H9 (cell line): Measurements from ENCODE around the gene DDX51. TPM values are rescaled to one million over a fixed set of nuclear protein-coding genes. Genes with fewer than 3 reads are reported as not detected.

Source experiments
- DNase-seq: peaks from one replicate; pipeline ENCODE4 v3.0.0-alpha.2; 2017
- H2AFZ ChIP-seq: one replicate; pipeline ENCODE4 v1.6.1; 2013; ENCODE audit warnings: mild to moderate bottlenecking, low read length, control low read depth, moderate library complexity
- H2AK5ac ChIP-seq: 2 replicates; pipeline ENCODE4 v1.6.1; 2013; ENCODE audit warnings: low read length, control low read depth, mixed read lengths; ENCODE audit not compliant: insufficient read length
- H2BK120ac ChIP-seq: one replicate; pipeline ENCODE4 v1.6.1; 2013; ENCODE audit warnings: low read depth, mild to moderate bottlenecking, low read length, control low read depth, inconsistent platforms; ENCODE audit not compliant: poor library complexity, severe bottlenecking
- H2BK12ac ChIP-seq: 2 replicates; pipeline ENCODE4 v1.6.1; 2013; ENCODE audit warnings: low read length, control low read depth, mixed read lengths, low read depth; ENCODE audit not compliant: insufficient read length
- H2BK15ac ChIP-seq: 2 replicates; pipeline ENCODE4 v1.6.1; 2013; ENCODE audit warnings: low read depth, low read length, control low read depth
- H2BK20ac ChIP-seq: one replicate; pipeline ENCODE4 v1.6.1; 2013; ENCODE audit warnings: low read depth, mild to moderate bottlenecking, low read length, control low read depth, inconsistent platforms; ENCODE audit not compliant: poor library complexity, severe bottlenecking
- H2BK5ac ChIP-seq: 2 replicates; pipeline ENCODE4 v1.6.1; 2013; ENCODE audit warnings: low read length, control low read depth, mixed read lengths; ENCODE audit not compliant: insufficient read length
- H3K14ac ChIP-seq: 2 replicates; pipeline ENCODE4 v1.6.1; 2013; ENCODE audit warnings: low read length, control low read depth; ENCODE audit not compliant: insufficient read depth
- H3K18ac ChIP-seq: 2 replicates; pipeline ENCODE4 v1.6.1; 2013; ENCODE audit warnings: low read depth, mild to moderate bottlenecking, mixed read lengths, low read length, control low read depth; ENCODE audit not compliant: insufficient read length
- H3K23ac ChIP-seq: 2 replicates; pipeline ENCODE4 v1.6.1; 2013; ENCODE audit warnings: low read length, control low read depth, mixed read lengths, low read depth; ENCODE audit not compliant: insufficient read length
- H3K23me2 ChIP-seq: 2 replicates; pipeline ENCODE4 v1.6.1; 2013; ENCODE audit warnings: low read depth, mild to moderate bottlenecking, mixed read lengths, low read length, control low read depth; ENCODE audit not compliant: insufficient read length, poor library complexity, severe bottlenecking
- H3K27ac ChIP-seq: 2 replicates; pipeline ENCODE4 v1.5.1; 2013; ENCODE audit warnings: low read length, control low read depth, mixed read lengths, low read depth; ENCODE audit not compliant: insufficient read length
- H3K27me3 ChIP-seq: 2 replicates; pipeline ENCODE4 v1.6.1; 2013; ENCODE audit warnings: low read length, control low read depth, inconsistent platforms; ENCODE audit not compliant: insufficient read depth
- H3K4ac ChIP-seq: 2 replicates; pipeline ENCODE4 v1.6.1; 2013; ENCODE audit warnings: low read depth, mild to moderate bottlenecking, control low read depth, inconsistent platforms, low read length, moderate library complexity
- H3K4me1 ChIP-seq: 2 replicates; pipeline ENCODE4 v1.6.1; 2013; ENCODE audit warnings: low read length, control low read depth, inconsistent platforms; ENCODE audit not compliant: insufficient read depth
- H3K4me2 ChIP-seq: 2 replicates; pipeline ENCODE4 v1.6.1; 2013; ENCODE audit warnings: low read length, control low read depth, mixed read lengths; ENCODE audit not compliant: insufficient read length, insufficient read depth
- H3K56ac ChIP-seq: 2 replicates; pipeline ENCODE4 v1.6.1; 2013; ENCODE audit warnings: low read depth, mild to moderate bottlenecking, mixed read lengths, low read length, control low read depth; ENCODE audit not compliant: insufficient read length
- H3K79me1 ChIP-seq: 2 replicates; pipeline ENCODE4 v1.6.1; 2013; ENCODE audit warnings: low read depth, mild to moderate bottlenecking, moderate library complexity, low read length, control low read depth, inconsistent platforms; ENCODE audit not compliant: insufficient read depth, poor library complexity, severe bottlenecking
- H3K79me2 ChIP-seq: 2 replicates; pipeline ENCODE4 v1.6.1; 2013; ENCODE audit warnings: low read length, control low read depth, inconsistent platforms; ENCODE audit not compliant: insufficient read depth
- H3K9ac ChIP-seq: 2 replicates; pipeline ENCODE4 v1.6.1; 2013; ENCODE audit warnings: low read length, control low read depth, mixed read lengths; ENCODE audit not compliant: insufficient read length; ENCODE audit errors: extremely low read depth
- H3K9me3 ChIP-seq: one replicate; pipeline ENCODE4 v1.6.1; 2013; ENCODE audit warnings: low read depth, low read length, inconsistent platforms; ENCODE audit not compliant: control insufficient read depth
- H3T11ph ChIP-seq: one replicate; pipeline ENCODE4 v1.6.1; 2013; ENCODE audit warnings: mild to moderate bottlenecking, low read length, control low read depth, inconsistent platforms
- H4K20me1 ChIP-seq: one replicate; pipeline ENCODE4 v1.6.1; 2013; ENCODE audit not compliant: control insufficient read depth, insufficient read length, insufficient read depth
- H4K5ac ChIP-seq: 2 replicates; pipeline ENCODE4 v1.6.1; 2013; ENCODE audit warnings: low read depth, mild to moderate bottlenecking, mixed read lengths, low read length, control low read depth; ENCODE audit not compliant: insufficient read length
- H4K8ac ChIP-seq: replicated peaks from 2 replicates; pipeline ENCODE4 v1.6.1; 2013; ENCODE audit warnings: low read length, control low read depth, mixed read lengths, low read depth; ENCODE audit not compliant: insufficient read length
- H4K91ac ChIP-seq: 2 replicates; pipeline ENCODE4 v1.6.1; 2013; ENCODE audit warnings: low read depth, mild to moderate bottlenecking, moderate library complexity, mixed read lengths, low read length, control low read depth; ENCODE audit not compliant: insufficient read length
- H3K27ac Mint-ChIP-seq, 3 experiments: 2 replicates in 2 of 3; 3 replicates in 1 of 3; pipeline ENCODE4 v1.8.0; 2020 to 2021; ENCODE audit warnings: mixed read lengths in 3 of 3, mild to moderate bottlenecking in 1 of 3, moderate library complexity in 1 of 3
- H3K27me3 Mint-ChIP-seq: 2 replicates; pipeline ENCODE4 v1.8.0; 2021; ENCODE audit warnings: low read depth, mild to moderate bottlenecking, moderate library complexity, mixed read lengths
- H3K36me3 Mint-ChIP-seq, 3 experiments: 2 replicates in 2 of 3; 3 replicates in 1 of 3; pipeline ENCODE4 v1.8.0; 2020 to 2021; ENCODE audit warnings: low read depth in 3 of 3, mixed read lengths in 3 of 3; ENCODE audit not compliant: insufficient read depth in 1 of 3
- H3K4me1 Mint-ChIP-seq, 2 experiments: 2 replicates each; pipeline ENCODE4 v1.8.0; 2020; ENCODE audit warnings: mixed read lengths in 2 of 2
- H3K4me3 Mint-ChIP-seq, 2 experiments: 2 replicates in 1 of 2; 3 replicates in 1 of 2; pipeline ENCODE4 v1.8.0; 2020 to 2021; ENCODE audit warnings: mild to moderate bottlenecking in 2 of 2, mixed read lengths in 2 of 2, moderate library complexity in 1 of 2
- H3K9me3 Mint-ChIP-seq, 2 experiments: 2 replicates in 1 of 2; 3 replicates in 1 of 2; pipeline ENCODE4 v1.8.0; 2020; ENCODE audit warnings: mild to moderate bottlenecking in 2 of 2, mixed read lengths in 2 of 2, moderate library complexity in 1 of 2
- WGBS: extraction: QIAGEN DNeasy Blood & Tissue Kit; methylation state at CpG from one replicate; pipeline ENCODE4 v1.1.7; 2013; ENCODE audit warnings: missing lambda C conversion rate, low lambda C conversion rate, mixed read lengths; ENCODE audit not compliant: insufficient read length; ENCODE audit errors: extremely low coverage; 5-methylcytosine and 5-hydroxymethylcytosine counted together
- total RNA-seq: library from RNA; stranded (reverse); gene quantifications from 2 replicates; pipeline ENCODE4 v1.2.1, GENCODE V29; 2021
- TF ChIP-seq, protein P1 (sequence below): fragments of 200-600 bp; sonication (generic); conservative IDR thresholded peaks from 3 replicates; pipeline ENCODE4 v1.8.0; 2021; ENCODE audit warnings: antibody characterized with exemption, mild to moderate bottlenecking

DDX51 gene
- total RNA-seq, 1 experiment from 2014 or later = 37.9 TPM

DNA sequence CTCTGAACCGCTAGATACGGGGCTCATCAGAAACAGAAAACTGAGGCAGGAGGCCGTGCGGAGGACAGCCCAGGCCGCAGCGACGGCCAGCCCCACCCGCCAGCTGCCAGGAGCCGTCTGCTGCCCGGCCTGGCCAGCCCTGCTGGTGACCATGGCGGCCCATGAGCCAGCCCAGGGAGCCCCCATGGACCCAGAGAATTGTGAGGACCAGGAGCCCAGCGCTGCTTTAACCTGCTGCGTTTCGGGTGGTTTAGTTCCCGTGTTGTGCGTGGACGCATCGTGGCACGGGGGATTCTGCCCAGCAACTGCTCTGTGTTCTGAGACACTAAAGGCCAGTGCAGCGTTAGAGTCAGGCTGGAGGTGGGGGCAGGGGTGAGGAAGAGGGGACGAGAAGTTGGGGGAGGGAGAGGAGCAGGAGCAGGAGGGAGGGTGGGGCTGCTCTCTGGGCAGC, 44.4 kb upstream of the DDX51 start:
- WGBS = no CpG with 5 or more reads among the region's 21 CpGs
- no peak overlapping the region for H3K4me2 ChIP-seq
- no peak overlapping the region for H2BK20ac ChIP-seq
- no peak overlapping the region for H3K27ac ChIP-seq
- H3K4me1 Mint-ChIP-seq = peaks cover 9 to 11% of the 10 kb centered on the region in 2 experiments
- peaks cover under 1% of the 10 kb centered on the region for H3K9me3 ChIP-seq
- no peak overlapping the region for H3K18ac ChIP-seq
- H3K36me3 Mint-ChIP-seq = peaks cover 2 to 4% (median 2%) of the 10 kb centered on the region in 3 experiments; a peak in 4 of 7 replicates
- no peak for DNase-seq
- H3K56ac ChIP-seq = no peak overlapping the region
- TF ChIP-seq, protein P1, sequence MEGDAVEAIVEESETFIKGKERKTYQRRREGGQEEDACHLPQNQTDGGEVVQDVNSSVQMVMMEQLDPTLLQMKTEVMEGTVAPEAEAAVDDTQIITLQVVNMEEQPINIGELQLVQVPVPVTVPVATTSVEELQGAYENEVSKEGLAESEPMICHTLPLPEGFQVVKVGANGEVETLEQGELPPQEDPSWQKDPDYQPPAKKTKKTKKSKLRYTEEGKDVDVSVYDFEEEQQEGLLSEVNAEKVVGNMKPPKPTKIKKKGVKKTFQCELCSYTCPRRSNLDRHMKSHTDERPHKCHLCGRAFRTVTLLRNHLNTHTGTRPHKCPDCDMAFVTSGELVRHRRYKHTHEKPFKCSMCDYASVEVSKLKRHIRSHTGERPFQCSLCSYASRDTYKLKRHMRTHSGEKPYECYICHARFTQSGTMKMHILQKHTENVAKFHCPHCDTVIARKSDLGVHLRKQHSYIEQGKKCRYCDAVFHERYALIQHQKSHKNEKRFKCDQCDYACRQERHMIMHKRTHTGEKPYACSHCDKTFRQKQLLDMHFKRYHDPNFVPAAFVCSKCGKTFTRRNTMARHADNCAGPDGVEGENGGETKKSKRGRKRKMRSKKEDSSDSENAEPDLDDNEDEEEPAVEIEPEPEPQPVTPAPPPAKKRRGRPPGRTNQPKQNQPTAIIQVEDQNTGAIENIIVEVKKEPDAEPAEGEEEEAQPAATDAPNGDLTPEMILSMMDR = no peak
- no peak overlapping the region for H2BK15ac ChIP-seq
- H3K27me3 ChIP-seq = peaks cover 8% of the 10 kb centered on the region; the same call in 1 of the 2 replicates
- no peak overlapping the region for H2BK5ac ChIP-seq
- no peaks in the 10 kb centered on the region for H3K4me1 ChIP-seq
- no peak overlapping the region for H3T11ph ChIP-seq
- no peak overlapping the region for H2AFZ ChIP-seq
- no peak overlapping the region for H3K27ac Mint-ChIP-seq
- no peak overlapping the region for H2BK120ac ChIP-seq
- no peak overlapping the region for H4K5ac ChIP-seq
- no peaks in the 10 kb centered on the region for H4K20me1 ChIP-seq
- H3K9me3 Mint-ChIP-seq = peaks cover 6 to 14% of the 10 kb centered on the region in 2 experiments
- no peak overlapping the region for H3K23ac ChIP-seq
- H2AK5ac ChIP-seq = no peak overlapping the region
- no peaks in the 10 kb centered on the region for H3K79me2 ChIP-seq
- H3K23me2 ChIP-seq = peaks cover 11% of the 10 kb centered on the region
- no peak overlapping the region for H4K8ac ChIP-seq
- H3K27me3 Mint-ChIP-seq = peaks cover 96% of the 10 kb centered on the region
- H4K91ac ChIP-seq = no peak overlapping the region
- peak overlapping the region; percentile 44 to 79; a peak in 2 of 5 replicates for H3K4me3 Mint-ChIP-seq
- no peak overlapping the region for H3K4ac ChIP-seq
- H2BK12ac ChIP-seq = no peak overlapping the region
- no peak overlapping the region for H3K14ac ChIP-seq
- no peak overlapping the region for H3K9ac ChIP-seq
- no peaks in the 10 kb centered on the region for H3K79me1 ChIP-seq
